ENCODE results near the gene ING2. TPM values are rescaled to one million over a fixed set of nuclear protein-coding genes. Genes with fewer than 3 reads are reported as not detected.
"Not testable (repeated sequence)": the region's sequence is repeated elsewhere in the genome, so short reads cannot be mapped to it uniquely, and the experiment has no call there.

The ING2 gene
- total and polyA plus RNA-seq, 2 donors (not counting 1 experiment from before 2014, with no cell fraction given): 7.8 to 10.0 TPM

- Histone ChIP-seq H3K4me1 (ENCODE audit: control insufficient read depth in 2 of 2, insufficient read depth in 2 of 2, low read length in 2 of 2) (no peaks in the 10 kb centered on the region), H3K4me3 (ENCODE audit: control extremely low read depth in 1 of 5, extremely low read depth in 1 of 5, insufficient read depth in 1 of 5, low read depth in 2 of 5, low read length in 4 of 5) (no peak overlapping the region), H4K20me1 (ENCODE audit: control insufficient read depth, insufficient read depth, low read length, poor library complexity, severe bottlenecking) (no peaks in the 10 kb centered on the region), H3K27me3 (replicated peaks in 1 of 4; ENCODE audit: control extremely low read depth in 1 of 4, control insufficient read depth in 3 of 4, insufficient read depth in 4 of 4, low read length in 3 of 4) (no peaks in the 10 kb centered on the region), H3K27ac (ENCODE audit: low read length in 2 of 2) (no peak overlapping the region), H3K4me2 (replicated peaks; ENCODE audit: low read depth, low read length, poor library complexity, severe bottlenecking) (no peak overlapping the region), H3K36me3 (replicated peaks in 1 of 2; ENCODE audit: control extremely low read depth in 1 of 2, control insufficient read depth in 1 of 2, extremely low read depth in 1 of 2, insufficient read depth in 2 of 2, low read length in 1 of 2) (no peaks in the 10 kb centered on the region), H3K9ac (ENCODE audit: low read length) (no peak overlapping the region), H3K9me3 (ENCODE audit: control extremely low read depth in 1 of 3, control insufficient read depth in 2 of 3, insufficient read depth in 1 of 3, low read length in 2 of 3) (no peaks in the 10 kb centered on the region), H2AFZ (ENCODE audit: insufficient read depth, low read depth, low read length, poor library complexity, severe bottlenecking) (no peak overlapping the region), H3K79me2 (ENCODE audit: control insufficient read depth, insufficient read depth, low read length) (no peaks in the 10 kb centered on the region)
- Mint-ChIP-seq H3K4me1 (no peaks in the 10 kb centered on the region), H3K4me3 (no peak overlapping the region), H3K9me3 (ENCODE audit: insufficient read depth) (no peaks in the 10 kb centered on the region), H3K27ac (no peak overlapping the region), H3K27me3 (no peaks in the 10 kb centered on the region)
- POLR2A ChIA-PET: no interaction called here
- 100% methylated on average over 1 of the region's 2 CpGs for WGBS (ENCODE audit: insufficient coverage)
- DNase-seq (no peak), ATAC-seq (ENCODE audit: low read depth) (no peak)
- CTCF ChIA-PET: no interaction called here
- intact Hi-C loops (cut with micrococcal nuclease): no loop called here
- no peak for TF ChIP-seq CTCF (IDR thresholded peaks at IDR 0.05)
- no peak for TF ChIP-seq EZH2 (IDR thresholded peaks at IDR 0.05; ENCODE audit: borderline replicate concordance, insufficient read depth, low read depth, low read length, poor library complexity, severe bottlenecking)
Observed at GRCh38 chr4:183478926-183479325, 25.9 kb upstream of the ING2 start.

- not testable (repeated sequence) for H3K4me3 Mint-ChIP-seq; H3K4me1 ChIP-seq (ENCODE audit: control insufficient read depth in 2 of 2, insufficient read depth in 2 of 2, low read length in 2 of 2)
- WGBS (ENCODE audit: insufficient coverage): 97% methylated on average over 19 of the region's 33 CpGs
Observed at GRCh38 chr4:183482515-183483095, 22.3 kb upstream of the ING2 start.

More at GRCh38 chr4:183482515-183483095, 22.3 kb upstream of the ING2 start:
- intact Hi-C loops (cut with micrococcal nuclease); H3K27me3 ChIP-seq (replicated peaks in 1 of 4; ENCODE audit: control extremely low read depth in 1 of 4, control insufficient read depth in 3 of 4, insufficient read depth in 4 of 4, low read length in 3 of 4); H3K36me3 ChIP-seq (replicated peaks in 1 of 2; ENCODE audit: control extremely low read depth in 1 of 2, control insufficient read depth in 1 of 2, extremely low read depth in 1 of 2, insufficient read depth in 2 of 2, low read length in 1 of 2); H3K4me1 Mint-ChIP-seq; H3K4me3 ChIP-seq (ENCODE audit: control extremely low read depth in 1 of 5, extremely low read depth in 1 of 5, insufficient read depth in 1 of 5, low read depth in 2 of 5, low read length in 4 of 5); H3K9me3 ChIP-seq (ENCODE audit: control extremely low read depth in 1 of 3, control insufficient read depth in 2 of 3, insufficient read depth in 1 of 3, low read length in 2 of 3); H3K4me2 ChIP-seq (replicated peaks; ENCODE audit: low read depth, low read length, poor library complexity, severe bottlenecking); ATAC-seq (ENCODE audit: low read depth); H3K79me2 ChIP-seq (ENCODE audit: control insufficient read depth, insufficient read depth, low read length); H2AFZ ChIP-seq (ENCODE audit: insufficient read depth, low read depth, low read length, poor library complexity, severe bottlenecking); H3K27ac ChIP-seq (ENCODE audit: low read length in 2 of 2); H4K20me1 ChIP-seq (ENCODE audit: control insufficient read depth, insufficient read depth, low read length, poor library complexity, severe bottlenecking); H3K27ac Mint-ChIP-seq; POLR2A ChIA-PET; CTCF ChIA-PET; H3K9me3 Mint-ChIP-seq (ENCODE audit: insufficient read depth); H3K9ac ChIP-seq (ENCODE audit: low read length); DNase-seq; H3K27me3 Mint-ChIP-seq: not testable (repeated sequence)

All from B cell (primary cell).